DOHH2 (cell line): ENCODE data around the gene CSE1L.
"Not testable (repeated sequence)": the region's sequence is repeated elsewhere in the genome, so short reads cannot be mapped to it uniquely, and the experiment has no call there.

Source experiments
- H3F3A ChIP-seq: fragments of 200-600 bp; sonication (generic), shearing (Covaris generic); 2 replicates; pipeline ENCODE4 v1.6.0; 2016; ENCODE audit warnings: antibody characterized with exemption, mild to moderate bottlenecking; ENCODE audit not compliant: control insufficient read depth, insufficient read depth
- H3K27ac ChIP-seq: fragments of 200-600 bp; sonication (generic); 2 replicates; pipeline ENCODE4 v1.5.1; 2014; ENCODE audit warnings: low read depth, mild to moderate bottlenecking, low read length, moderate library complexity
- H3K27me3 ChIP-seq: fragments of 200-600 bp; sonication (generic); 2 replicates; pipeline ENCODE4 v1.6.1; 2014; ENCODE audit warnings: mild to moderate bottlenecking, low read length, mixed read lengths; ENCODE audit not compliant: control insufficient read depth
- H3K36me3 ChIP-seq: fragments of 200-600 bp; sonication (generic); 2 replicates; pipeline ENCODE4 v1.6.1; 2014; ENCODE audit warnings: mild to moderate bottlenecking, low read length, moderate library complexity, mixed read lengths; ENCODE audit not compliant: control insufficient read depth
- H3K4me1 ChIP-seq: fragments of 200-600 bp; sonication (generic); 2 replicates; pipeline ENCODE4 v1.6.1; 2014; ENCODE audit warnings: mild to moderate bottlenecking, low read length, mixed read lengths; ENCODE audit not compliant: control insufficient read depth
- H3K4me2 ChIP-seq: fragments of 200-600 bp; sonication (generic); 2 replicates; pipeline ENCODE4 v1.6.0; 2014; ENCODE audit warnings: mild to moderate bottlenecking, low read length, moderate library complexity
- H3K4me3 ChIP-seq: fragments of 200-600 bp; sonication (generic); 2 replicates; pipeline ENCODE4 v1.5.1; 2014; ENCODE audit warnings: mild to moderate bottlenecking, low read length, mixed read lengths
- H3K79me2 ChIP-seq: fragments of 200-600 bp; sonication (generic); 2 replicates; pipeline ENCODE4 v1.6.1; 2014; ENCODE audit warnings: mild to moderate bottlenecking, low read length, mixed read lengths; ENCODE audit not compliant: control insufficient read depth
- H3K9me2 ChIP-seq: fragments of 200-600 bp; sonication (generic); replicated peaks from 2 replicates; pipeline ENCODE4 v1.6.1; 2014; ENCODE audit warnings: mild to moderate bottlenecking, low read length, mixed read lengths; ENCODE audit not compliant: control insufficient read depth
- H3K9me3 ChIP-seq: fragments of 200-600 bp; sonication (generic); 2 replicates; pipeline ENCODE4 v1.6.1; 2014; ENCODE audit warnings: antibody characterized with exemption, low read length, mixed read lengths; ENCODE audit not compliant: control insufficient read depth, insufficient read depth
- H4K20me1 ChIP-seq: fragments of 200-600 bp; sonication (generic); 2 replicates; pipeline ENCODE4 v1.6.0; 2014; ENCODE audit warnings: low read depth, mild to moderate bottlenecking, antibody characterized with exemption, low read length, moderate library complexity; ENCODE audit not compliant: control insufficient read depth, insufficient read depth
- EZH2phosphoT487 ChIP-seq: fragments of 200-600 bp; sonication (generic); IDR thresholded peaks from 2 replicates; pipeline ENCODE4 v1.6.1; 2017; ENCODE audit warnings: borderline replicate concordance, mild to moderate bottlenecking, antibody characterized with exemption, low read length, moderate library complexity, mixed read lengths
- TF ChIP-seq, protein P1 (sequence below): fragments of 200-600 bp; sonication (generic); IDR thresholded peaks from one replicate; pipeline ENCODE4 v1.5.1; 2014; ENCODE audit warnings: antibody characterized with exemption, mild to moderate bottlenecking, low read depth, low read length; ENCODE audit not compliant: poor library complexity, severe bottlenecking

The CSE1L gene

DNA sequence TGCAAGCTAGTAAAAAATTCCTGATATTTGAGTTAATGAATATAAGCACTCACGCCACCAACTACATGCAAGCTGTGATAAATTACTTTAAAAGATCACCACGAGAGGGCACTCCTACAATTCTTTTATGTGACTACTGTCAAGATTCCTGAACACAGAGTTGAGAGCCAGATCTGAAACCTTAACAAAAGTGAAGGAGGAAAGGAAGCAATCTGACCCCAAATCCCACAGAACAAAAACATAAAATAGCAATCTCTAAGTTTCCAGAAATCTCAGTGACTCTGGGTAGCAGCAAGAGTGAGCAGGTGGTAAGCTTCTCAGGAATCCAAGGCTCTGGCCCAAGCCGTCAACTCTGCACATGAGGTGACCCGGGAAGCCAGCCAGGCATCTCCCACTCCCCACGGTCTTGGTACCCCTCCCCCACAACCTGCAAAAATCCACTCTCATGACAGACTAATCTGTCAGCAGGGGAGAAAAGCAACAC, 86.9 kb downstream of the CSE1L start:
- TF ChIP-seq EZH2phosphoT487: no peak
- TF ChIP-seq, protein P1, sequence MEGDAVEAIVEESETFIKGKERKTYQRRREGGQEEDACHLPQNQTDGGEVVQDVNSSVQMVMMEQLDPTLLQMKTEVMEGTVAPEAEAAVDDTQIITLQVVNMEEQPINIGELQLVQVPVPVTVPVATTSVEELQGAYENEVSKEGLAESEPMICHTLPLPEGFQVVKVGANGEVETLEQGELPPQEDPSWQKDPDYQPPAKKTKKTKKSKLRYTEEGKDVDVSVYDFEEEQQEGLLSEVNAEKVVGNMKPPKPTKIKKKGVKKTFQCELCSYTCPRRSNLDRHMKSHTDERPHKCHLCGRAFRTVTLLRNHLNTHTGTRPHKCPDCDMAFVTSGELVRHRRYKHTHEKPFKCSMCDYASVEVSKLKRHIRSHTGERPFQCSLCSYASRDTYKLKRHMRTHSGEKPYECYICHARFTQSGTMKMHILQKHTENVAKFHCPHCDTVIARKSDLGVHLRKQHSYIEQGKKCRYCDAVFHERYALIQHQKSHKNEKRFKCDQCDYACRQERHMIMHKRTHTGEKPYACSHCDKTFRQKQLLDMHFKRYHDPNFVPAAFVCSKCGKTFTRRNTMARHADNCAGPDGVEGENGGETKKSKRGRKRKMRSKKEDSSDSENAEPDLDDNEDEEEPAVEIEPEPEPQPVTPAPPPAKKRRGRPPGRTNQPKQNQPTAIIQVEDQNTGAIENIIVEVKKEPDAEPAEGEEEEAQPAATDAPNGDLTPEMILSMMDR: peak; percentile 53
- Histone ChIP-seq H3K4me3 (no peak overlapping the region), H4K20me1 (no peaks in the 10 kb centered on the region), H3F3A (peaks cover 6% of the 10 kb centered on the region), H3K4me2 (no peak overlapping the region), H3K79me2 (no peaks in the 10 kb centered on the region), H3K9me2 (no peaks in the 10 kb centered on the region), H3K36me3 (peaks cover 52% of the 10 kb centered on the region), H3K27ac (no peak overlapping the region), H3K4me1 (no peaks in the 10 kb centered on the region), H3K9me3 (no peaks in the 10 kb centered on the region), H3K27me3 (no peaks in the 10 kb centered on the region)

DNA sequence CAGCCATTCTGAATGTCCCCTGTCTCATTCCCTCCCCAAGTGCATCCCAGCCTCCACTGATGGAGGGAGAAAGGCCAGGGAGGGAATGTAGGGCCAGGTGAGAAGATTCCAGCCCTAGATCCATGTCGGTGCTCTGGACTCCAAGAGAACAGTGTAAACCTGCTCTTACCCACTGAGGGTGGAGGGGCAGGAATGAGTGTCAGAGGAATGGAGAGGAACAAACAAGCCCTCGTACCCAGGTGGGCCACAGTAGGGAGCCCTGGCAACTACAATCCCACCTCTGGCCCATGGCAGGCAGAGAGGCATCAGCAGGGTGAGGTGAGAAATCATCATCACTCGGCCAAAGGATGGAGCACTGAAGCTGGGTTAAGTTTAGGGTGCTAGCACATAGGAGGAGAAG, 87.5 kb downstream of the CSE1L start:
- H3K79me2 ChIP-seq: no peaks in the 10 kb centered on the region
- no peaks in the 10 kb centered on the region for H3K9me3 ChIP-seq
- no peak overlapping the region for H3K4me2 ChIP-seq
- peaks cover 52% of the 10 kb centered on the region for H3K36me3 ChIP-seq
- H3K27ac ChIP-seq: no peak overlapping the region
- H3K4me3 ChIP-seq: no peak overlapping the region
- no peaks in the 10 kb centered on the region for H3K27me3 ChIP-seq
- no peaks in the 10 kb centered on the region for H4K20me1 ChIP-seq
- H3F3A ChIP-seq: peaks cover 6% of the 10 kb centered on the region
- TF ChIP-seq, protein P1: no peak
- TF ChIP-seq EZH2phosphoT487: no peak
- H3K4me1 ChIP-seq: no peaks in the 10 kb centered on the region
- H3K9me2 ChIP-seq: no peaks in the 10 kb centered on the region

DNA sequence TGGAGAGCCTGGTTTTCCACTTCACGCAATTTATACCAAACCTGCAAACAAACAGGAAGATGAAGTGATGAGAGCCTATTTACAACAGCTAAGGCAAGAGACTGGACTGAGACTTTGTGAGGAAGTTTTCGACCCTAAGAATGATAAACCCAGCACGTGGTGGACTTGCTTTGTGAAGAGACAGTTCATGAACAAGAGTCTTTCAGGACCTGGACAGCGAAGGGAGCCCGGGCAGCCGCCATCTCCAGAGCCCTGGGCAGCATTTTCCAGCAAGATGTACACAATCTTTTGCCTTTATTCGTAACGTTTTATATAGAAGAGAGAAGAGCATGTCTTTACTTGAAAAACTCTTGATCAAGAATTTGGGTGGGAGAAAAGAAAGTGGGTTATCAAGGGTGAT, 88.7 kb downstream of the CSE1L start:
- H3K9me3 ChIP-seq, H3K79me2 ChIP-seq, H3K9me2 ChIP-seq, H4K20me1 ChIP-seq, H3K4me3 ChIP-seq, H3K27ac ChIP-seq, H3K4me1 ChIP-seq, H3K4me2 ChIP-seq, H3F3A ChIP-seq, H3K27me3 ChIP-seq: not testable (repeated sequence)
- peaks cover 56% of the 10 kb centered on the region for H3K36me3 ChIP-seq

DNA sequence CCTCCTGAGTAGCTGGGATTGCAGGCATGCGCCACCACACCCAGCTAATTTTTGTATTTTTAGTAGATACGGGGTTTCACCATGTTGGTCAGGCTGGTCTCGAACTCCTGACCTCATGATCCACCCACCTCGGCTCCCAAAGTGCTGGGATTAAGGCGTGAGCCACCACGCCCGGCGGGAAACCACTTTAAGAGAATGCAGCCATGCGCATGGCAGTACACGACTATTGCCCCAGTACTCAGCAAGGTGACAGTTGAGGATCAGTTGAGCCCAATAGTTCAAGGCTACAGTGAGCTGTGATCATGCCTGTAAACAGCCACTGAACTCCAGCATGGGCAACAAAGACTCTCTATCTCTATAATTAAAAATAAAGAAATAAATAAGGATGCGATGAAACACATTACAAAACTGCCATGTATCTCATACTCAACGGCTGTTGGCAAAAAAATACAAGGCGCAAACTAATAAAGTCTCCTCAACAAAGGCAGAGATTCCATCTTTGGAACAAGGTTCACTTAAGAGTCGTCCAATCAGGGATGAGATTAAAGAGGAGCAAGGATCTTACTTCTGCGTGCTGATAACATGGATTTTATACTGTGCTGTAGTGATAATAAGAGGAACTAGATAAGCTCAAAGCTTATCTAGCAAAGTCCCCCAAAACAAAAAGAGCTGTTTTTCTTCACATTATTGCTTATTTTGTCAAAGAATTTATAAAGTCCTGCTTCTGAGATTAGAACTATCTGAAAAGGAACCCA, 90.9 kb downstream of the CSE1L start:
- H3K27me3 ChIP-seq: no peaks in the 10 kb centered on the region
- no peak for TF ChIP-seq EZH2phosphoT487
- TF ChIP-seq, protein P1: no peak

More for the DNA sequence above, 90.9 kb downstream of the CSE1L start:
- Histone ChIP-seq H3K4me1 (no peaks in the 10 kb centered on the region), H3K9me2 (no peaks in the 10 kb centered on the region), H3K79me2 (peaks cover 2% of the 10 kb centered on the region; the same call in 1 of the 2 replicates), H3K4me2 (no peak overlapping the region), H3K27ac (no peak overlapping the region), H3K36me3 (peaks cover 46% of the 10 kb centered on the region), H4K20me1 (no peaks in the 10 kb centered on the region), H3K4me3 (no peak overlapping the region), H3F3A (peaks cover 9% of the 10 kb centered on the region), H3K9me3 (no peaks in the 10 kb centered on the region)
